ENCODE measurements around the gene EID1. TPM values are rescaled to one million over a fixed set of nuclear protein-coding genes. Genes with fewer than 3 reads are reported as not detected.
"Not testable (repeated sequence)": the region's sequence is repeated elsewhere in the genome, so short reads cannot be mapped to it uniquely, and the experiment has no call there.

EID1 gene
- total and polyA plus RNA-seq, 12 donors: 129 to 255 (median 220) TPM

GRCh38 chr15:48905216-48905615, 27.3 kb downstream of the EID1 start:
- H3K4me3 ChIP-seq: no peak overlapping the region
- H3K4me1 ChIP-seq: no peaks in the 10 kb centered on the region
- no peaks in the 10 kb centered on the region for H3K36me3 ChIP-seq
- intact Hi-C loops (cut with DNase I): no loop called here
- DNase-seq (no peak), ATAC-seq (no peak)
- no peak overlapping the region for H3K27ac ChIP-seq
- H3K27me3 ChIP-seq: no peaks in the 10 kb centered on the region
- no peak for TF ChIP-seq CTCF (IDR thresholded peaks at IDR 0.05)
- no peaks in the 10 kb centered on the region for H3K9me3 ChIP-seq

GRCh38 chr15:48905847-48906246, 27.9 kb downstream of the EID1 start:
- H3K27ac ChIP-seq: no peak overlapping the region
- DNase-seq (no peak), ATAC-seq (no peak)
- no peaks in the 10 kb centered on the region for H3K36me3 ChIP-seq
- no peaks in the 10 kb centered on the region for H3K27me3 ChIP-seq
- no peaks in the 10 kb centered on the region for H3K9me3 ChIP-seq
- WGBS, 2 donors: 61 to 81% methylated on average over 1 of the region's 1 CpG
- no peak overlapping the region for H3K4me3 ChIP-seq
- no peaks in the 10 kb centered on the region for H3K4me1 ChIP-seq
- no peak for TF ChIP-seq CTCF (IDR thresholded peaks at IDR 0.05)
- intact Hi-C loops (cut with DNase I): no loop called here

GRCh38 chr15:48909313-48909712, 31.4 kb downstream of the EID1 start:
- H3K9me3 ChIP-seq; H3K4me3 ChIP-seq; H3K27me3 ChIP-seq; ATAC-seq; DNase-seq; H3K36me3 ChIP-seq; H3K4me1 ChIP-seq; H3K27ac ChIP-seq; intact Hi-C loops (cut with DNase I): not testable (repeated sequence)
- 47 to 70% methylated on average over 2 of the region's 2 CpGs for WGBS, 2 donors

- H3K27me3 ChIP-seq; H3K4me3 ChIP-seq; intact Hi-C loops (cut with DNase I); H3K27ac ChIP-seq; H3K4me1 ChIP-seq; H3K36me3 ChIP-seq; H3K9me3 ChIP-seq; ATAC-seq; DNase-seq: not testable (repeated sequence)
- 78 to 82% methylated on average over 2 of the region's 2 CpGs for WGBS, 2 donors
Measured at GRCh38 chr15:48910554-48910953, 32.6 kb downstream of the EID1 start.

GRCh38 chr15:48913141-48913540, 35.2 kb downstream of the EID1 start:
- WGBS, 2 donors: 95 to 96% methylated on average over 4 of the region's 4 CpGs
- Histone ChIP-seq H3K27ac (no peak overlapping the region), H3K36me3 (no peaks in the 10 kb centered on the region), H3K27me3 (no peaks in the 10 kb centered on the region), H3K4me1 (no peaks in the 10 kb centered on the region), H3K9me3 (peaks cover 0 to 4% (median 0%) of the 10 kb centered on the region in 11 donors), H3K4me3 (no peak overlapping the region)
- intact Hi-C loops (cut with DNase I): no loop called here
- TF ChIP-seq CTCF (IDR thresholded peaks at IDR 0.05): no peak
- ATAC-seq (no peak), DNase-seq (no peak)

- no peak for TF ChIP-seq CTCF (IDR thresholded peaks at IDR 0.05)
- intact Hi-C loops (cut with DNase I): no loop called here
- 92 to 94% methylated on average over 3 of the region's 3 CpGs for WGBS, 2 donors
Measured at GRCh38 chr15:48914717-48915116, 36.8 kb downstream of the EID1 start.

More at GRCh38 chr15:48914717-48915116, 36.8 kb downstream of the EID1 start:
- ATAC-seq: no peak
- peaks cover 0 to 4% (median 0%) of the 10 kb centered on the region in 11 donors for H3K9me3 ChIP-seq
- H3K27ac ChIP-seq: no peak overlapping the region
- peaks cover 0 to 4% (median 0%) of the 10 kb centered on the region in 7 donors for H3K27me3 ChIP-seq
- no peak for DNase-seq
- no peaks in the 10 kb centered on the region for H3K4me1 ChIP-seq
- H3K36me3 ChIP-seq: no peaks in the 10 kb centered on the region
- H3K4me3 ChIP-seq: no peak overlapping the region
